GM12878 (cell line): Measurements from ENCODE around the gene PTPN13. TPM values are rescaled to one million over a fixed set of nuclear protein-coding genes. Genes with fewer than 3 reads are reported as not detected.

Experiments used
- ATAC-seq: fragments of 200-7000 bp; cut with Tn5 transposase; 3 replicates; pipeline ENCODE4 v1.9.1; 2020; ENCODE audit warnings: mild to moderate bottlenecking, moderate library complexity
- BruUV-seq: library from RNA; stranded (reverse); fragments of 400-500 nt; replicated peaks from 2 replicates; lab custom pipeline; 2021; lab: Mats Ljungman, UMichigan
- CTCF ChIA-PET: fragments of 300-600 bp; sonication (Branson Sonifier 250); formaldehyde crosslinking; extraction: SDS; loops from one replicate; lab custom pipeline; 2021; ENCODE audit warnings: inconsistent platforms; lab: Yijun Ruan, JAX
- POLR2A ChIA-PET: fragments of 350-600 bp; formaldehyde crosslinking; extraction: SDS; loops from one replicate; lab custom pipeline; 2021; ENCODE audit warnings: inconsistent platforms; lab: Charles Lee
- RAD21 ChIA-PET: fragments of 300-600 bp; sonication (Branson Sonifier 250); formaldehyde crosslinking; loops from one replicate; lab custom pipeline; 2023; ENCODE audit warnings: antibody characterized with exemption; ENCODE audit not compliant: unreplicated experiment; lab: Charles Lee
- SMC1A ChIA-PET: fragments of 300-600 bp; sonication (Branson Sonifier 250); formaldehyde crosslinking; loops from one replicate; lab custom pipeline; 2023; ENCODE audit not compliant: unreplicated experiment, uncharacterized antibody; lab: Charles Lee
- DNase-seq: peaks from one replicate; pipeline ENCODE4 v3.0.0-alpha.2; 2011; ENCODE audit warnings: low read depth, low spot score
- FAIRE-seq: peaks from 3 replicates; lab custom pipeline; 2011; peaks lifted over from hg19 to GRCh38; lab: Jason Lieb, UNC
- H2AFZ ChIP-seq: 2 replicates; pipeline ENCODE4 v1.6.0; 2011; ENCODE audit warnings: low read depth, low read length, control low read depth; ENCODE audit not compliant: control insufficient read depth
- H3K27ac ChIP-seq: 2 replicates; pipeline ENCODE4 v1.5.1; 2011; ENCODE audit warnings: control low read depth; ENCODE audit not compliant: control insufficient read depth, insufficient read depth
- H3K27me3 ChIP-seq, 2 experiments: replicated peaks in 1 of 2; 2 replicates each; pipeline versions ENCODE4 v1.6.0 to v1.6.1; 2011; ENCODE audit warnings: low read length in 1 of 2; ENCODE audit not compliant: control insufficient read depth in 2 of 2, insufficient read depth in 2 of 2
- H3K36me3 ChIP-seq, 2 experiments: 2 replicates each; pipeline ENCODE4 v1.5.1; 2011; ENCODE audit warnings: low read length in 1 of 2; ENCODE audit not compliant: control insufficient read depth in 2 of 2, insufficient read depth in 2 of 2
- H3K4me1 ChIP-seq: 2 replicates; pipeline ENCODE4 v1.6.1; 2011; ENCODE audit warnings: mild to moderate bottlenecking, low read length, moderate library complexity, mixed read lengths; ENCODE audit not compliant: control insufficient read depth, insufficient read depth
- H3K4me2 ChIP-seq: 2 replicates; pipeline ENCODE4 v1.6.0; 2011; ENCODE audit warnings: control low read depth; ENCODE audit not compliant: control insufficient read depth, insufficient read depth
- H3K4me3 ChIP-seq: fragments of 200-600 bp; sonication (generic); 2 replicates; pipeline ENCODE4 v1.5.1; 2016
- H3K79me2 ChIP-seq: 2 replicates; pipeline ENCODE4 v1.6.0; 2011; ENCODE audit warnings: low read length; ENCODE audit not compliant: control insufficient read depth, insufficient read depth
- H3K9ac ChIP-seq: 2 replicates; pipeline ENCODE4 v1.8.0; 2011; ENCODE audit warnings: low read length, control low read depth, mixed read lengths; ENCODE audit not compliant: control insufficient read depth, insufficient read depth
- H3K9me3 ChIP-seq: replicated peaks from 3 replicates; pipeline ENCODE4 v1.5.1; 2011; ENCODE audit warnings: mild to moderate bottlenecking, low read length; ENCODE audit not compliant: control insufficient read depth, insufficient read depth
- H4K20me1 ChIP-seq: 2 replicates; pipeline ENCODE4 v1.6.0; 2011; ENCODE audit not compliant: control insufficient read depth, insufficient read depth
- BACH1 ChIP-seq: fragments of 450-650 bp; IDR thresholded peaks from 2 replicates; pipeline ENCODE4 v1.6.1; 2017; ENCODE audit warnings: mild to moderate bottlenecking, borderline replicate concordance
- BMI1 ChIP-seq: fragments of 450-650 bp; IDR thresholded peaks from 2 replicates; pipeline ENCODE4 v1.6.1; 2016; ENCODE audit warnings: mild to moderate bottlenecking, moderate library complexity, borderline replicate concordance
- CHD4 ChIP-seq: fragments of 200-600 bp; sonication (generic); IDR thresholded peaks from 2 replicates; pipeline ENCODE4 v1.6.1; 2016; ENCODE audit warnings: mild to moderate bottlenecking
- ELK1 ChIP-seq: IDR thresholded peaks from 2 replicates; pipeline ENCODE4 v1.6.1; 2012; ENCODE audit warnings: low read depth, low read length, improper control_type of control experiment
- EP300 ChIP-seq, 2 experiments: fragments of 150-350 bp in 1 of 2; IDR thresholded peaks; 2 replicates each; pipeline ENCODE4 v1.6.1; 2011 to 2012; ENCODE audit warnings: low read depth in 2 of 2, low read length in 2 of 2, borderline replicate concordance in 1 of 2, improper control_type of control experiment in 1 of 2, inconsistent platforms in 1 of 2; ENCODE audit not compliant: control insufficient read depth in 1 of 2
- FOXM1 ChIP-seq: IDR thresholded peaks from 2 replicates; pipeline ENCODE4 v1.6.1; 2012; ENCODE audit warnings: low read depth, mild to moderate bottlenecking, inconsistent platforms, low read length, moderate library complexity
- NR2C1 ChIP-seq: fragments of 450-650 bp; IDR thresholded peaks from 2 replicates; pipeline ENCODE4 v1.6.1; 2017; ENCODE audit warnings: antibody characterized with exemption, mild to moderate bottlenecking, moderate library complexity
- NR2C2 ChIP-seq: IDR thresholded peaks from 2 replicates; pipeline ENCODE4 v1.6.1; 2011; ENCODE audit warnings: borderline replicate concordance, low read depth; ENCODE audit not compliant: control insufficient read depth, insufficient read length
- PAX8 ChIP-seq: fragments of 450-650 bp; IDR thresholded peaks from 2 replicates; pipeline ENCODE4 v1.6.1; 2017; ENCODE audit warnings: mild to moderate bottlenecking, moderate library complexity
- RAD21 ChIP-seq: IDR thresholded peaks from 2 replicates; pipeline ENCODE4 v1.6.1; 2011; ENCODE audit warnings: mild to moderate bottlenecking, low read depth, low read length, moderate library complexity; ENCODE audit not compliant: insufficient read depth
- SIX5 ChIP-seq: IDR thresholded peaks from 2 replicates; pipeline ENCODE4 v1.6.1; 2011; ENCODE audit warnings: mild to moderate bottlenecking, low read depth, low read length, moderate library complexity; ENCODE audit not compliant: severe bottlenecking
- SREBF1 ChIP-seq: IDR thresholded peaks from 2 replicates; pipeline ENCODE4 v1.6.1; 2012; ENCODE audit warnings: mild to moderate bottlenecking, low read length
- WGBS: methylation state at CpG from one replicate; pipeline ENCODE4 v1.1.6; 2016; ENCODE audit warnings: low lambda C conversion rate; ENCODE audit not compliant: insufficient replicate concordance, insufficient coverage; ENCODE audit errors: missing lambda C conversion rate; 5-methylcytosine and 5-hydroxymethylcytosine counted together
- in situ Hi-C: fragments of 300-500 bp; cut with MboI; formaldehyde crosslinking; loops from 9 replicates; pipeline ENCODE4 v1.14.3; 2018; ENCODE audit warnings: mixed read lengths
- intact Hi-C: fragments of 100-400 bp; cut with micrococcal nuclease; formaldehyde crosslinking; loops from one replicate; pipeline ENCODE4 v1.14.2; 2022; ENCODE audit not compliant: unreplicated experiment
- polyA plus RNA-seq, 11 experiments: library from polyadenylated mRNA; depleted of rRNA in 4 of 11; unstranded in 6 of 11; stranded (reverse) in 5 of 11; fragments of >200 nt; fragmentation: Nextera tagmentation in 4 of 11; fragmentation: Illumina TruSeq in 1 of 11; extraction: Ambion mirVana in 4 of 11; extraction: Trizol in 1 of 11; gene quantifications; 1 replicate in 1 of 11; 2 replicates in 10 of 11; pipeline versions ENCODE4 v1.2.1 to v1.2.3, GENCODE V29; 2011 to 2016; ENCODE audit warnings: inconsistent platforms in 2 of 11, missing spikeins in 2 of 11, low read depth in 1 of 11
- total RNA-seq, 4 experiments: library from RNA; depleted of rRNA in 3 of 4; stranded (reverse); fragments of >200 nt in 3 of 4; fragmentation: Illumina TruSeq in 1 of 4; extraction: Trizol in 1 of 4; gene quantifications; 2 replicates each; pipeline versions ENCODE4 v1.2.1 to v1.2.3, GENCODE V29; 2013 to 2021
- TF ChIP-seq, protein P1 (sequence below): fragments of 450-650 bp; IDR thresholded peaks from 2 replicates; pipeline ENCODE4 v1.6.1; 2018; ENCODE audit warnings: mild to moderate bottlenecking, low read depth, moderate library complexity; ENCODE audit not compliant: partially characterized antibody
- TF ChIP-seq, protein P2 (sequence below): fragments of 450-650 bp; conservative IDR thresholded peaks from 2 replicates; pipeline ENCODE4 v1.6.1; 2017; ENCODE audit warnings: mild to moderate bottlenecking, moderate library complexity
- TF ChIP-seq, protein P3 (sequence below): fragments of 450-650 bp; formaldehyde crosslinking; IDR thresholded peaks from 2 replicates; pipeline ENCODE4 v1.4.0; 2020; ENCODE audit warnings: mild to moderate bottlenecking, moderate library complexity

The PTPN13 gene
- total and polyA plus RNA-seq, 10 of the 15 experiments (the other 5 are each of a cell fraction or from before 2014, with no cell fraction given) = 8.5 to 69.4 (median 33.9) TPM

DNA sequence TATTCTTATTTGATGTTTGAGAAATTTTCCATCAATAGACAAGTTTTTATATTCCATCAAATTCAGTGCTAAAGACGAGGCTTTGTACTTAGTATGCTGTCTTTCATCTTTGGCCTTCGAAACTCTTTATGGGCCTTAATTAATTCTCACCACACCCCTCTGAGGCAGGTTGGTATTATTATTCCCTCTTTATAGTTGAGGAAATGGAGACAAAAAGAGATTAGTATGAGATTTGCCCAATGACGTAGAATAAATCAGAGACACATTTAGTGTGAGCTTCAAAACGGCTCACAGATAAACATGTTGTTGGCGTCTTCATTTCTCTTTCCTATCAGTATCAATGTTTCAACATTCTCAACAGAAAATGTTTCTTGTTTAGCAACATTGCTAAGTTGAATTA, 35.9 kb upstream of the PTPN13 start:
- no peaks in the 10 kb centered on the region; a peak in 1 of 4 replicates for H3K27me3 ChIP-seq
- ChIA-PET CTCF (no interaction called here), RAD21 (interaction anchor here (1.4 kb wide), 1 partner anchor 59 kb away, joined by 4 read pairs; no protein-coding TSS in a partner anchor), POLR2A (no interaction called here), SMC1A (interaction anchor here (1.9 kb wide), 1 partner anchor 37 kb away, joined by 6 read pairs; no protein-coding TSS in a partner anchor)
- WGBS = 85% methylated on average over 5 of the region's 5 CpGs
- H3K36me3 ChIP-seq = no peaks in the 10 kb centered on the region
- BruUV-seq = no TSS peak
- DNase-seq (no peak), FAIRE-seq (no peak), ATAC-seq (no peak)
- H3K4me3 ChIP-seq = no peak overlapping the region
- no peaks in the 10 kb centered on the region for H3K9me3 ChIP-seq
- no peak overlapping the region for H3K4me2 ChIP-seq
- H3K4me1 ChIP-seq = peaks cover 7% of the 10 kb centered on the region; the same call in 1 of the 2 replicates
- in situ Hi-C loops (no loop called here), intact Hi-C loops (no loop called here)
- H3K79me2 ChIP-seq = no peaks in the 10 kb centered on the region
- H4K20me1 ChIP-seq = no peaks in the 10 kb centered on the region
- no peak overlapping the region for H3K9ac ChIP-seq
- H3K27ac ChIP-seq = no peak overlapping the region
- H2AFZ ChIP-seq = no peak overlapping the region
- TF ChIP-seq FOXM1 = no peak
- TF ChIP-seq BMI1 = no peak
- TF ChIP-seq EP300 (IDR thresholded peaks at IDR 0.05; ENCODE audit: borderline replicate concordance in 1 of 2, control insufficient read depth in 1 of 2, low read depth in 2 of 2, low read length in 2 of 2) = no peak
- TF ChIP-seq, protein P1, sequence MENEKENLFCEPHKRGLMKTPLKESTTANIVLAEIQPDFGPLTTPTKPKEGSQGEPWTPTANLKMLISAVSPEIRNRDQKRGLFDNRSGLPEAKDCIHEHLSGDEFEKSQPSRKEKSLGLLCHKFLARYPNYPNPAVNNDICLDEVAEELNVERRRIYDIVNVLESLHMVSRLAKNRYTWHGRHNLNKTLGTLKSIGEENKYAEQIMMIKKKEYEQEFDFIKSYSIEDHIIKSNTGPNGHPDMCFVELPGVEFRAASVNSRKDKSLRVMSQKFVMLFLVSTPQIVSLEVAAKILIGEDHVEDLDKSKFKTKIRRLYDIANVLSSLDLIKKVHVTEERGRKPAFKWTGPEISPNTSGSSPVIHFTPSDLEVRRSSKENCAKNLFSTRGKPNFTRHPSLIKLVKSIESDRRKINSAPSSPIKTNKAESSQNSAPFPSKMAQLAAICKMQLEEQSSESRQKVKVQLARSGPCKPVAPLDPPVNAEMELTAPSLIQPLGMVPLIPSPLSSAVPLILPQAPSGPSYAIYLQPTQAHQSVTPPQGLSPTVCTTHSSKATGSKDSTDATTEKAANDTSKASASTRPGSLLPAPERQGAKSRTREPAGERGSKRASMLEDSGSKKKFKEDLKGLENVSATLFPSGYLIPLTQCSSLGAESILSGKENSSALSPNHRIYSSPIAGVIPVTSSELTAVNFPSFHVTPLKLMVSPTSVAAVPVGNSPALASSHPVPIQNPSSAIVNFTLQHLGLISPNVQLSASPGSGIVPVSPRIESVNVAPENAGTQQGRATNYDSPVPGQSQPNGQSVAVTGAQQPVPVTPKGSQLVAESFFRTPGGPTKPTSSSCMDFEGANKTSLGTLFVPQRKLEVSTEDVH = no peak
- TF ChIP-seq ELK1 = no peak
- no peak for TF ChIP-seq RAD21
- TF ChIP-seq, protein P2, sequence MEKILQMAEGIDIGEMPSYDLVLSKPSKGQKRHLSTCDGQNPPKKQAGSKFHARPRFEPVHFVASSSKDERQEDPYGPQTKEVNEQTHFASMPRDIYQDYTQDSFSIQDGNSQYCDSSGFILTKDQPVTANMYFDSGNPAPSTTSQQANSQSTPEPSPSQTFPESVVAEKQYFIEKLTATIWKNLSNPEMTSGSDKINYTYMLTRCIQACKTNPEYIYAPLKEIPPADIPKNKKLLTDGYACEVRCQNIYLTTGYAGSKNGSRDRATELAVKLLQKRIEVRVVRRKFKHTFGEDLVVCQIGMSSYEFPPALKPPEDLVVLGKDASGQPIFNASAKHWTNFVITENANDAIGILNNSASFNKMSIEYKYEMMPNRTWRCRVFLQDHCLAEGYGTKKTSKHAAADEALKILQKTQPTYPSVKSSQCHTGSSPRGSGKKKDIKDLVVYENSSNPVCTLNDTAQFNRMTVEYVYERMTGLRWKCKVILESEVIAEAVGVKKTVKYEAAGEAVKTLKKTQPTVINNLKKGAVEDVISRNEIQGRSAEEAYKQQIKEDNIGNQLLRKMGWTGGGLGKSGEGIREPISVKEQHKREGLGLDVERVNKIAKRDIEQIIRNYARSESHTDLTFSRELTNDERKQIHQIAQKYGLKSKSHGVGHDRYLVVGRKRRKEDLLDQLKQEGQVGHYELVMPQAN = no peak
- no peak for TF ChIP-seq NR2C2
- no peak for TF ChIP-seq CHD4
- no peak for TF ChIP-seq NR2C1
- no peak for TF ChIP-seq SREBF1
- TF ChIP-seq BACH1 = no peak
- no peak for TF ChIP-seq PAX8
- TF ChIP-seq, protein P3, sequence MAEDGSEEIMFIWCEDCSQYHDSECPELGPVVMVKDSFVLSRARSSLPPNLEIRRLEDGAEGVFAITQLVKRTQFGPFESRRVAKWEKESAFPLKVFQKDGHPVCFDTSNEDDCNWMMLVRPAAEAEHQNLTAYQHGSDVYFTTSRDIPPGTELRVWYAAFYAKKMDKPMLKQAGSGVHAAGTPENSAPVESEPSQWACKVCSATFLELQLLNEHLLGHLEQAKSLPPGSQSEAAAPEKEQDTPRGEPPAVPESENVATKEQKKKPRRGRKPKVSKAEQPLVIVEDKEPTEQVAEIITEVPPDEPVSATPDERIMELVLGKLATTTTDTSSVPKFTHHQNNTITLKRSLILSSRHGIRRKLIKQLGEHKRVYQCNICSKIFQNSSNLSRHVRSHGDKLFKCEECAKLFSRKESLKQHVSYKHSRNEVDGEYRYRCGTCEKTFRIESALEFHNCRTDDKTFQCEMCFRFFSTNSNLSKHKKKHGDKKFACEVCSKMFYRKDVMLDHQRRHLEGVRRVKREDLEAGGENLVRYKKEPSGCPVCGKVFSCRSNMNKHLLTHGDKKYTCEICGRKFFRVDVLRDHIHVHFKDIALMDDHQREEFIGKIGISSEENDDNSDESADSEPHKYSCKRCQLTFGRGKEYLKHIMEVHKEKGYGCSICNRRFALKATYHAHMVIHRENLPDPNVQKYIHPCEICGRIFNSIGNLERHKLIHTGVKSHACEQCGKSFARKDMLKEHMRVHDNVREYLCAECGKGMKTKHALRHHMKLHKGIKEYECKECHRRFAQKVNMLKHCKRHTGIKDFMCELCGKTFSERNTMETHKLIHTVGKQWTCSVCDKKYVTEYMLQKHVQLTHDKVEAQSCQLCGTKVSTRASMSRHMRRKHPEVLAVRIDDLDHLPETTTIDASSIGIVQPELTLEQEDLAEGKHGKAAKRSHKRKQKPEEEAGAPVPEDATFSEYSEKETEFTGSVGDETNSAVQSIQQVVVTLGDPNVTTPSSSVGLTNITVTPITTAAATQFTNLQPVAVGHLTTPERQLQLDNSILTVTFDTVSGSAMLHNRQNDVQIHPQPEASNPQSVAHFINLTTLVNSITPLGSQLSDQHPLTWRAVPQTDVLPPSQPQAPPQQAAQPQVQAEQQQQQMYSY (CRISPR knock-in tag) = no peak
- TF ChIP-seq SIX5 = no peak
